Measurements from ENCODE around the gene LHPP.

The LHPP gene

DNA sequence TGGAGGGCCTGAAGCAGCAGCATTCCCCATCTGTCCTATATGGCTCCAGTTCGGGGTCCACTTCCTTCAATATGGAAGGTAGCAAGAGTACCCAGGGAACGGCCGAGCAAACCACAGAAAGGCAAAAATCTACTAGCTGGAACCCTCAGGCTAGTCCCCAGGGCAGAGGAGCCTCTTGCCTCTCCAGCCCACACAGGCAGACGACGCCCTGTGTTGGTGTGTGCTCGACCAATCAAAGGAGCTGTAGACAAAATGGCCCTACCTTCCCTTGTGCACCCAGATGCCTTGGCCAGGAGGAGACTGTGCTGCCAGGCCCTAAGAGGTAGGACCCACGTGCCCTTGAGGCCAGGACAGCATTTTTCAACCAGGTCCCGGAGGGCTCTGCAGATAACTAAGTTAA, 191.1 kb downstream of the LHPP start:
- DNase-seq (ENCODE audit: low spot score): no peak
- TF ChIP-seq, protein P1, sequence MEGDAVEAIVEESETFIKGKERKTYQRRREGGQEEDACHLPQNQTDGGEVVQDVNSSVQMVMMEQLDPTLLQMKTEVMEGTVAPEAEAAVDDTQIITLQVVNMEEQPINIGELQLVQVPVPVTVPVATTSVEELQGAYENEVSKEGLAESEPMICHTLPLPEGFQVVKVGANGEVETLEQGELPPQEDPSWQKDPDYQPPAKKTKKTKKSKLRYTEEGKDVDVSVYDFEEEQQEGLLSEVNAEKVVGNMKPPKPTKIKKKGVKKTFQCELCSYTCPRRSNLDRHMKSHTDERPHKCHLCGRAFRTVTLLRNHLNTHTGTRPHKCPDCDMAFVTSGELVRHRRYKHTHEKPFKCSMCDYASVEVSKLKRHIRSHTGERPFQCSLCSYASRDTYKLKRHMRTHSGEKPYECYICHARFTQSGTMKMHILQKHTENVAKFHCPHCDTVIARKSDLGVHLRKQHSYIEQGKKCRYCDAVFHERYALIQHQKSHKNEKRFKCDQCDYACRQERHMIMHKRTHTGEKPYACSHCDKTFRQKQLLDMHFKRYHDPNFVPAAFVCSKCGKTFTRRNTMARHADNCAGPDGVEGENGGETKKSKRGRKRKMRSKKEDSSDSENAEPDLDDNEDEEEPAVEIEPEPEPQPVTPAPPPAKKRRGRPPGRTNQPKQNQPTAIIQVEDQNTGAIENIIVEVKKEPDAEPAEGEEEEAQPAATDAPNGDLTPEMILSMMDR (IDR thresholded peaks at IDR 0.05; ENCODE audit: extremely low read depth, insufficient read depth, missing control alignments): no peak
- in situ Hi-C loops (cut with MboI; ENCODE audit: low pct_unique_long_range_greater_than_20kb, low sequenced_read_pairs, unreplicated experiment): no loop called here

DNA sequence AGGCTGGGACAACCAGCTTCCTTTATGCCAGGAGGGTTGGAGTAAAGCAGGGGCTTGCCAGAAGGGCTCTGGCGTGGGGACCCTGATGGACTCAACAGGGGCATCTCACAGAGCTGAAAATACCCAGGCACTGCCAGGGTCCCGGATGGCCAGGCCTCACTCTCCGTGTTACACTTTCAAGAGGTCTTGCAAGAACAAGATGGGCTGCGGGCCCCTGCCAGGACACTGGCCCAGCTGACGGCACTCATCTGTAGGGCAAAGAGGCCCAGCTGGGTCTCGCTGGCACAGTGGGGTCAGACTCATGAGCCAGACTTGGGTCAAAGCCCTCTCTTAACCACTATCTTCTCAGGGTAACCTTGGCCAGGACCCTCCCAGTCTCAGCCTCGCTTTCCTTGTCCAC, 191.7 kb downstream of the LHPP start:
- TF ChIP-seq, protein P1 (IDR thresholded peaks at IDR 0.05; ENCODE audit: extremely low read depth, insufficient read depth, missing control alignments): no peak
- in situ Hi-C loops (cut with MboI; ENCODE audit: low pct_unique_long_range_greater_than_20kb, low sequenced_read_pairs, unreplicated experiment): no loop called here
- no peak for DNase-seq (ENCODE audit: low spot score)

DNA sequence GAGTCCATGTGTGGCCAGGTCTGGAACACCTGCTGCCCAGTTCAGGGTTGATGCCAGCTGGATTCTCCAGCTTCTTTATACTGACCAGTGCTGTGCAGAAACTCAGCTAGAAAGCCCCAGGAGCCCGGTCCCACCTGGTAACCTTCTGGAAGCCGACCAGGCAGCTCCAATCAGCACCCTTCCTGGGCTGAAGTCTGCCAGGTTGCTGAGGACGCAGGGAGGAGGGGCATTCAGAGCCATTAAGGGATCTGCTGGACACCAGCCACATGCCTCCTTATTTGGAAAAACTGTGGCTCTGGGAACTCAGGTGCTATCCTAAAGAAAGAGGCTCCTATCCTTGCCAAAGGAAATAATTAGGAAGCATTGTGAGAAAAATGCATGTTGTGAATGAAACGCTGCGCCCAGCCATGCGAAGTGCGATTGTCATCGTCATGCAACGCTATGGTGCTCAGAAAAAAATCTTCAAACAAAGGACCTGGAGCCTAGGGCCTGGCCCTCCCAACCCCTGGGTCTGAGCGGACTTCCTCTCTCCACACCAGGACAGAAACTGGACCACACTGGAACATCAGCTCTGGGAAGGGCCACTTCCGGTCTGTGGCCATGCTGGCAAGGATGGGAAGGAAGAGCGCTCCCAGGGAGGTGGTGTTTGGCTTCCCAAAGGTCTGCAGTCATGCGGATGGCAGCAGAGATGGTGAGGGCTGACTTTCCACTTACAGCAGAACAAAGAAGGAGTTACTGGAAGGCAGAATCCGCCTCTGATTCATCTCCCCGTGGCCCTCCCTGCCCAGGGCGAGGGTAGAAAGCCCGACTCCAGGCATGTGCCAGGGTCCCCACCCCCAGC, 192.4 kb downstream of the LHPP start:
- TF ChIP-seq, protein P1 (IDR thresholded peaks at IDR 0.05; ENCODE audit: extremely low read depth, insufficient read depth, missing control alignments): no peak
- in situ Hi-C loops (cut with MboI; ENCODE audit: low pct_unique_long_range_greater_than_20kb, low sequenced_read_pairs, unreplicated experiment): no loop called here

DNA sequence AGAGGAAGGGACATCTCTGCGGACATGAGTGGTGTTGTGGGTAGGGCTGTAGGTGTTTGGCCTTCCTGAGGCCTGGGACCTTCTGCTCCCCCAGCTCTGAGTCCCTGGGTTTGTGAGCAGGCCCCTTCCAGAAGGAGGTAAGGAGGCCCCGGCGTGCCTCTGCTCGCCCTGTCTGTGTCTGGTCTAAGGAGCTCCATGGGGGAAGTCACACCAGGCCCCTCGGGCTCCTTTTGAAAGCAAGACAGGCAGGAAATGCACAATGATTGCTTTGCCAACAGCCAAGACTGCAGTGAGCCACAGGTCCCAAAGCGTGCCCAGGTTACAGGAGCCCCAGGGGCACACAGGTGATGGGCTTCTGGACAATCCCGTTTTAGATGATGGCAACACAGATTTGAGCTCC, 193.1 kb downstream of the LHPP start:
- TF ChIP-seq, protein P1 (IDR thresholded peaks at IDR 0.05; ENCODE audit: extremely low read depth, insufficient read depth, missing control alignments): no peak
- DNase-seq (ENCODE audit: low spot score): no peak
- in situ Hi-C loops (cut with MboI; ENCODE audit: low pct_unique_long_range_greater_than_20kb, low sequenced_read_pairs, unreplicated experiment): no loop called here

More for the DNA sequence above, 192.4 kb downstream of the LHPP start:
- DNase-seq (ENCODE audit: low spot score): no peak

DNA sequence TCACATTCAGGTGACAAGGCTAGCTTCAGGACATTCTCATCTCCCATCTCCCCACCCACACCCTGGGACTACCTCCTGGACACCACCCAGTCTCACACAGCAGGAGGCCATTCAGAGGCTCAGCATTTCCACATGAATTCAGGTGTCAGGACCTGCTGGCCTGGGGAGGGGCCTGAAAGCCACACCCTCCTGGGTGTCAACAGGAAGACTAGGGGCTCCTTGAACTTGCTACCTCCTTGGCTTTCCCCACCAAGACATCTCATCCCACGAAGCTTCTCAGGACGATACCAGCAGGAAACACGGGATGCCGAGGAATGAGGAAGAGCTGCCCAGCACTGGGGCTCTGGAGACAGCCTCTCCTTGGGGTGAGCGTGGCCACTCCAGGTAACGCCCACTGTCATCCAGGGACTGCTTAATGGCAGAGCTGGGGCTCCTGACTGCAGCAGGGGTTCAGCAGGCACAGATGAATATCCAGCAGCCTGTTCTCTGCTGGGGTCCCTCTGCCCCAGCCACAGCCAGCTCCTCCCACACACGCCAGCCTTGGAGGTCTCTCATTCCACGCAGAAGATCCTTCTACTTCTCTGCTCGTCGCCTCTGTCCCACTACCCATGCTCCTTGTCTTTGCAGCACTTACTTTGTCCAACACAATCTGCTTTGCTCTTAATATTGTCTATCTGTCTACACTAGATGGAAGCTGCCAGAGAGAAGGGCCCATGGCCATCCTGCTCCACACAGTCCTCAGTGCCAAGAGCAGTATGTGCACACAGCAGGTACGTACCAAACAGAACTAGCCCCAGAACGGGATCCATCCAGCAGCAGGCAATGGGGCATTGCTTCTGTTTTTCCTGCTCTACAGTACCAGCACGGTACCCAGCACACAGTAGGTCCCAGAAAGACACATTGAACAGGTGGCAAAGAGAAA, 193.8 kb downstream of the LHPP start:
- in situ Hi-C loops (cut with MboI; ENCODE audit: low pct_unique_long_range_greater_than_20kb, low sequenced_read_pairs, unreplicated experiment): no loop called here
- DNase-seq (ENCODE audit: low spot score): no peak
- TF ChIP-seq, protein P1 (IDR thresholded peaks at IDR 0.05; ENCODE audit: extremely low read depth, insufficient read depth, missing control alignments): no peak

DNA sequence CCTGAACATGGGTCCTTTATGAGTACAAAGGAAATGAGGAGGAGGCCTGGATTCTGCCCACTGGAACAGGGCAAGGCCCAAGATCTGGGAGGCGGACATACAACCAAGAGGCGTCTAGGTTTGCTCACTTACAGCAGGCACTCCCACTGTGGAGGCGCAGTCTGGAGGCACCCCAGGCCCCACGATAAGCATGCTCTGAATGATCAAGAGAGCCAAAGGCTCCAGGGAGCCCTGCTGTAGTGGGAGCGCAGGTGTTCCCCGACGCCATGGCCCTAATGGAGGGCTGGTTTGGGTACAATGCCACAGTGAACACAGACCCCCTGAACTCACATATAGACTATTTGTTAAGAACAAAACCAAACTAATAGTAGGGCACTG, 194.5 kb downstream of the LHPP start:
- DNase-seq (ENCODE audit: low spot score): no peak
- in situ Hi-C loops (cut with MboI; ENCODE audit: low pct_unique_long_range_greater_than_20kb, low sequenced_read_pairs, unreplicated experiment): no loop called here
- TF ChIP-seq, protein P1 (IDR thresholded peaks at IDR 0.05; ENCODE audit: extremely low read depth, insufficient read depth, missing control alignments): no peak

All from GM13977 (cell line).